Large intestine (tissue), 3 donors: ENCODE measurements around the gene SGMS1. TPM values are rescaled to one million over a fixed set of nuclear protein-coding genes. Genes with fewer than 3 reads are reported as not detected.
"Not testable (repeated sequence)": the region's sequence is repeated elsewhere in the genome, so short reads cannot be mapped to it uniquely, and the experiment has no call there.

Experiments
- DNase-seq, 2 donors: peaks; one replicate each; pipeline versions ENCODE4 v3.0.0 to v3.0.0-alpha.2; 2013
- H3K27ac ChIP-seq: one replicate; pipeline ENCODE4 v1.5.1; 2013; ENCODE audit warnings: low read length
- H3K27me3 ChIP-seq: 2 replicates; pipeline ENCODE4 v1.6.1; 2013; ENCODE audit warnings: low read length; ENCODE audit not compliant: control insufficient read depth, insufficient read depth
- H3K36me3 ChIP-seq: 2 replicates; pipeline ENCODE4 v1.6.1; 2013; ENCODE audit warnings: low read length; ENCODE audit not compliant: control insufficient read depth, insufficient read depth
- H3K4me1 ChIP-seq: one replicate; pipeline ENCODE4 v1.6.1; 2013; ENCODE audit warnings: low read length; ENCODE audit not compliant: control insufficient read depth, insufficient read depth
- H3K4me3 ChIP-seq: one replicate; pipeline ENCODE4 v1.5.1; 2013; ENCODE audit warnings: low read length
- H3K9me3 ChIP-seq: one replicate; pipeline ENCODE4 v1.6.1; 2013; ENCODE audit warnings: mild to moderate bottlenecking, low read depth, low read length, moderate library complexity; ENCODE audit not compliant: control insufficient read depth
- WGBS: methylation state at CpG from one replicate; pipeline ENCODE4 v1.1.5; 2013; ENCODE audit warnings: low lambda C conversion rate; ENCODE audit not compliant: insufficient coverage; 5-methylcytosine and 5-hydroxymethylcytosine counted together
- polyA plus RNA-seq: library from polyadenylated mRNA; unstranded; fragments of 120-200 nt; gene quantifications from one replicate; pipeline ENCODE4 v1.2.1, GENCODE V29; 2013

SGMS1 gene
- polyA plus RNA-seq, 1 donor = 22.8 TPM

GRCh38 chr10:50373821-50374501 is 249.8 kb downstream of the SGMS1 start:
- Histone ChIP-seq H3K27me3 (no peaks in the 10 kb centered on the region), H3K4me3 (no peak overlapping the region), H3K9me3 (no peaks in the 10 kb centered on the region), H3K27ac (no peak overlapping the region), H3K4me1 (no peaks in the 10 kb centered on the region), H3K36me3 (no peaks in the 10 kb centered on the region)
- no peak for DNase-seq
- WGBS = no CpG with 5 or more reads among the region's 1 CpG

- H3K27ac ChIP-seq = no peak overlapping the region
- WGBS = 100% methylated on average over 1 of the region's 1 CpG
- no peaks in the 10 kb centered on the region for H3K36me3 ChIP-seq
- H3K4me3 ChIP-seq = no peak overlapping the region
- no peaks in the 10 kb centered on the region for H3K4me1 ChIP-seq
- H3K9me3 ChIP-seq = no peaks in the 10 kb centered on the region
- no peak for DNase-seq
- H3K27me3 ChIP-seq = no peaks in the 10 kb centered on the region
Measured at GRCh38 chr10:50369931-50370330, 253.8 kb downstream of the SGMS1 start.

- H3K27me3 ChIP-seq = no peaks in the 10 kb centered on the region
- H3K36me3 ChIP-seq = no peaks in the 10 kb centered on the region
- H3K27ac ChIP-seq = no peak overlapping the region
- DNase-seq = peak in 1 of 2 donors; percentile 26
- H3K9me3 ChIP-seq = no peaks in the 10 kb centered on the region
- no peak overlapping the region for H3K4me3 ChIP-seq
- no CpG with 5 or more reads among the region's 1 CpG for WGBS
- peaks cover 5% of the 10 kb centered on the region for H3K4me1 ChIP-seq
Measured at GRCh38 chr10:50367732-50368131, 256.0 kb downstream of the SGMS1 start.

- 100% methylated on average over 1 of the region's 4 CpGs for WGBS
- not testable (repeated sequence) for H3K36me3 ChIP-seq
Measured at GRCh38 chr10:50366421-50366820, 257.3 kb downstream of the SGMS1 start.

GRCh38 chr10:50364730-50365129 is 259.0 kb downstream of the SGMS1 start:
- not testable (repeated sequence) for H3K36me3 ChIP-seq, H3K4me3 ChIP-seq, H3K9me3 ChIP-seq, H3K27me3 ChIP-seq, H3K4me1 ChIP-seq
- H3K27ac ChIP-seq = peak overlapping the region; percentile 39
- no CpG with 5 or more reads among the region's 3 CpGs for WGBS
- peak; percentile 52 to 76 for DNase-seq

More at GRCh38 chr10:50366421-50366820, 257.3 kb downstream of the SGMS1 start:
- not testable (repeated sequence) for H3K27ac ChIP-seq, DNase-seq, H3K4me1 ChIP-seq, H3K4me3 ChIP-seq, H3K27me3 ChIP-seq, H3K9me3 ChIP-seq

GRCh38 chr10:50362547-50363125 is 261.1 kb downstream of the SGMS1 start:
- Histone ChIP-seq H3K4me1 (peaks cover 5% of the 10 kb centered on the region), H3K36me3 (no peaks in the 10 kb centered on the region), H3K9me3 (no peaks in the 10 kb centered on the region), H3K4me3 (no peak overlapping the region), H3K27ac (no peak overlapping the region), H3K27me3 (no peaks in the 10 kb centered on the region)
- no peak for DNase-seq
- 100% methylated on average over 2 of the region's 2 CpGs for WGBS

GRCh38 chr10:50361946-50362345 is 261.8 kb downstream of the SGMS1 start:
- no CpG with 5 or more reads among the region's 1 CpG for WGBS
- DNase-seq = no peak
- Histone ChIP-seq H3K27me3 (no peaks in the 10 kb centered on the region), H3K4me3 (no peak overlapping the region), H3K9me3 (no peaks in the 10 kb centered on the region), H3K27ac (no peak overlapping the region), H3K4me1 (peaks cover 5% of the 10 kb centered on the region), H3K36me3 (no peaks in the 10 kb centered on the region)

- Histone ChIP-seq H3K36me3 (no peaks in the 10 kb centered on the region), H3K9me3 (peaks cover 6% of the 10 kb centered on the region), H3K27me3 (no peaks in the 10 kb centered on the region), H3K27ac (no peak overlapping the region), H3K4me1 (peaks cover 5% of the 10 kb centered on the region), H3K4me3 (no peak overlapping the region)
- no peak for DNase-seq
- 100% methylated on average over 1 of the region's 5 CpGs for WGBS
Measured at GRCh38 chr10:50360077-50360850, 263.5 kb downstream of the SGMS1 start.

GRCh38 chr10:50358925-50359687 is 264.6 kb downstream of the SGMS1 start:
- Histone ChIP-seq H3K36me3 (no peaks in the 10 kb centered on the region), H3K9me3 (peaks cover 8% of the 10 kb centered on the region), H3K4me1 (no peaks in the 10 kb centered on the region), H3K27me3 (no peaks in the 10 kb centered on the region), H3K4me3 (no peak overlapping the region), H3K27ac (no peak overlapping the region)
- whole genome bisulfite sequencing = no CpG with 5 or more reads among the region's 1 CpG
- DNase-seq = no peak

GRCh38 chr10:50358411-50358810 is 265.3 kb downstream of the SGMS1 start:
- no CpG with 5 or more reads among the region's 2 CpGs for WGBS
- Histone ChIP-seq H3K9me3 (peaks cover 8% of the 10 kb centered on the region), H3K27ac (no peak overlapping the region)

More at GRCh38 chr10:50358411-50358810, 265.3 kb downstream of the SGMS1 start:
- no peaks in the 10 kb centered on the region for H3K27me3 ChIP-seq
- no peaks in the 10 kb centered on the region for H3K36me3 ChIP-seq
- DNase-seq = no peak
- H3K4me1 ChIP-seq = no peaks in the 10 kb centered on the region
- H3K4me3 ChIP-seq = no peak overlapping the region
